ENCODE measurements around the gene KEAP1.
A peak's percentile ranks its signal among the peaks of the same experiment; 100 is the strongest.

Gene KEAP1

DNA sequence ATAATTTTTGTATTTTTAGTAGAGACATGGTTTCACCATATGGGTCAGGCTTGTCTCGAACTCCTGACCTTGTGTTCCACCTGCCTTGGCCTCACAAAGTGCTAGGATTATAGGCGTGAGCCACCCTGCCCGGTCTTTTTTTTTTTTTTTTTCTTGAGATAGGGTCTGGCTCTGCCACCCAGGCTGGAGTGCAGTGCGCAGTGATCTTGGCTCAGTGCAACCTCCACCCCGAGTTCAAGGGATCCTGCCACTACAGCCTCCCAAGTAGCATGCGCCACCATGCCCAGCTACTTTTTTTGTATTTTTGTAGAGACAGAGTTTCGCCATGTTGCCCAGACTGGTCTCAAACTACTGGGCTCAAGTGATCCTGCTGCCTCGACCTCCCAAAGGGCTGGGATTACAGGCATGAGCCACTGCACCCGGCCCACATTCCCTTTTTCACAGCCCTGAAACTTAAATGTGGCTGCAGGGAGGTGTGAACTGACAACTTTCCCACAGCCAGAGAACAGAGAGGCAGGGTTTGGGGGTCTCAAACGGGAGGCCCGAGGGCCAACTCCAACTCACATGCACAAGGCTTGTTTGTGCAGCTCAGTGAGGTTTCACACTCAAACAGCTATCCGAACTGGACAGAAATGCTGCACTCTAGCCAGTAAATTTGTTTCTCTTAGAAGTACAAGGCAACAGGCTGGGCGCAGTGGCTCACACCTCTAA is 18.5 kb upstream of the KEAP1 start:
- no peak for DNase-seq

DNA sequence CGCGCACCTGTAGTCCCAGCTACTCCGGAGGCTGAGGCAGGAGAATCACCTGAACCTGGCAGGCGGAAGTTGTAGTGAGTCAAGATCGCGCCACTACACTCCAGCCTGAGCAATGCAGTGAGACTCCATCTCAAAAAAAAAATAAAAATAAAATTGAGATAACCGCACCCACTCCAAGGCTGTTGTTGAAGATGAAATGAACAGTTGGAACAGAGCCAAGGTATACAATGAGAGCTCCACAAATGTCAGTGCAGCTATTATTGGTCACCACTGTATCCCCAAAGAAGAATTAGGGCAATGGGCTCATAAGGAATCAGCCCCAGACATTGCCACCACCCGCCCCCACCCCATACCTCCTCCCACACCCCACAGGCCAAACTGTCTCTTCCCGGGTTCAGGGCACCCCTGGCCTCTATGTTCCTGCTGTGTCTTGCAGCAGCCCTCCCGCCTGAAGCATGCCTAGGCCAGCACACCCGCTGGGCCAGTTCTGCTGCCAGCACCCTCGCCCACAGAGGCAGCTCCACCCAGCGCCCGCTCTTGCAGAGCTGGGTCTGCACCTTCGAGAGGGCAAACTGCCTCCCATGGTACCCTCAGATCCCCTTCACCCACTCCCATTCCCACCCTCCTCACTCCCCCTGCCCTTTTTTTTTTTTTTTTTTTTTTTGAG is 17.6 kb upstream of the KEAP1 start:
- no peak for DNase-seq

DNA sequence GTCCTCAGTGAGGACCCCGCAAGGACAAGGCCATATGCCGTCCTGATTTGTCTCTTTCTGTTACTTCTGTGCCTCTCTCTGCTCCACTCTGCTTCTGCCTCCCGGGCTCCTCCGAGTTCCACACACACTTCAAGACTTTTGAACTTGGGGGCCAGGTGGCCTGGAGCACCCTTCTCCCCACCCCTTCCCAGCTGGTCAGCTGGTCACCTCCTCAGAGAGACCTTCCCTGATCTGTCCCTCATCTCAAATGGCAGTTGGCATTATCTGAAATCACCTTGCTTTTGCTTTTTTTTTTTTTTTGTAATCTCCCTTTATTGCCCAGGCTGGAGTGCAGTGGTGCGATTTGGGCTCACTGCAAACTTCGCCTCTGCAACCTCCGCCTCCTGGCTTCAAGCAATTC is 16.3 kb upstream of the KEAP1 start:
- no peak for DNase-seq

DNA sequence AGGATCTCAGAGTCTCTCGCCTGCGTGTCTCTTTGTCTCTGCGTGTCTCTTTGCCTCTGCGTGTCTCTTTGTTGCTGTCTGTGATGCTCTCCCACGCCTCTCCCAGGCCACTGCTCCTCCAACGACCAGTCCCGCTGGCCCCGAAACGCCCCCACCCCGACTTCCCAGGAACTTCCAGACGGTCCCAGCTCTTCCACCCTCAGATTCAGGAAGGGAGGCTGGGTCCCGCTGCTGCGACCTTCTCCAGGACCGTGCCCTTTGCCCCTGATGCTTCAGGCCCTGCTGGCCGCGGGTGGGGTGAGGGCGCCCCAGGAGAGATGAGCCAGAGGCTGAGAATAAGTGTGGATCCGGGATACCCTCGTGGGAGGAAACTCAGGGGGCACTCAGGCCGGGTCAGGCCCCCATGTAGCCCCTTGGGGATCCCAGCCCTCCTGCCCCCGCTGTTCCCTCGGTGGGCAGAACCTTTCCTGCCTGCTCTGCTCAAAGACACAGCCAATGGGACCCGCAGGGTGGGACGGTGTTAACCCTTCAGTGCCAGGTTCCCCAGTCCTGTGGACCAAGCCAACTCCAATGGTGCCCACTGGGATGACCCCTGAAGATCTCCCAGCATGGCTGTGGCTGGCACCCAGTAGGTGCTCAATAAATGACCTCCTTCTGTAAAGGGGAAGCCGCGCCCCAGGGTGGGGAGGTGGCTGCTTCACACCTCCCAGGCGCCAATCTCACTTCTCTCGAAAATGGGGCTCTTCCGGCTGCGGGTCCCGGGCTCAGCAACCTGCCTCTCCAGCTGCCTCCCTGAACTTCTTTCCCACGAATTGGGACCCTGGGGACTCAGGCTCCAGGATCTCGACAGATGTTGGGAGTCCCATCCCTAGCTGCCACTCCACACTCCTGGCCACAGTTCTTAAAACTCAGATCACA is 15.5 kb upstream of the KEAP1 start:
- no peak for DNase-seq

DNA sequence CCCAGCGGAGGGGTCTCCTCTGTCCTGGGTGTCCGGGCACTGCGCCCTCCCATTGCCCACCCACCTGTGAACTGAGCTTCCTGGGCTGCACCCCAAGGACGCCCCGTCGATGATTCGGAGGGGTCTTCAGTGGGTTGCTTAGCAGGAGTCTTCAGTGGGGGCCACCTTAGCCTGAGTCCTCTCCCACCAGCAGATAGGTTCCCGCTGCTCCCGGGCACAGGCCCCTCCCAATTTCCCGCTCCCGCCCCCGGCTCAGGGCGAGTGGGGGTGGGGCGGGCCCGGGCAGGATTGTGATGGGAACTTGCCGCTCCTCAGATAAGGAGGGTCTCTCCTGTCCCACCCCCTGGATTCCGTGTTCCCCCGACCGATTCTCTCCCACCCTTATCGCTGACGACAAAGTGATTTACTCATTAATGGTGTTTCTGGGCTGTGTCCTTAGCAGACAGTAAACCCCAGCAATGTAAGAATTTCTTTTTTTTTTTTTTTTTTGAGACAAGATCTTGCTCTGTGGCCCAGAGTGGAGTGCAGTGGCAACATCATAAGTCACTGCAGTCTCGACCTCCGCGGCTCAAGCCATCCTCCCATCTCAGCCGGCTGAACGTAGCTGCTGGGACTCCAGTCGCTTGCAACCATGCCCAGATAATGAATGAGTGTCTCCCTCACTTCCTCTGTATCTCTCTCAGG is 14.7 kb upstream of the KEAP1 start:
- no peak for DNase-seq

DNA sequence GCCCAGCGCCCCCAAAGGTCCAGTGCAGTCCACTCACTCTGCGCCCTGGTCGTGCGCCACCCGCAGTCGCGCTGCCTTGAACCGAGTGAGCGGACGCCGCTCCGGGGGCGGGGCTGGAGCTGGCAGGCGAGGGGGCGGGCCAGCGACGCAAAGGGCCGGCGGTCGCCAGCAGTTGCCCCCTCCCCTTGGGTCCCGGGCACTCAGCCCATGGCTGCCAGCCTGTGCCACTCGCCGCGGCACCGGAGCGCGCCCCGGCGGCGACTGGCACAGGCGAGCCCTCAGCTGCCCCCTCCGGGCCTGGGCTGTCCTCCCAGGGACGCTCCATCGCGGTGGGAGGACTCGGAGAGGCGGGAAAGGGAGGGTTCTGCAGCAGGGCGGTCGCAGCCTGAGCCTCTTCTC is 14.2 kb upstream of the KEAP1 start, which contains the start of gene S1PR5:
S1PR5 (minus strand) TSS at position 87 of the 399 bp plus-strand sequence. CDS start 2,436 bp downstream, outside the sequence.
- DNase-seq: no peak

DNA sequence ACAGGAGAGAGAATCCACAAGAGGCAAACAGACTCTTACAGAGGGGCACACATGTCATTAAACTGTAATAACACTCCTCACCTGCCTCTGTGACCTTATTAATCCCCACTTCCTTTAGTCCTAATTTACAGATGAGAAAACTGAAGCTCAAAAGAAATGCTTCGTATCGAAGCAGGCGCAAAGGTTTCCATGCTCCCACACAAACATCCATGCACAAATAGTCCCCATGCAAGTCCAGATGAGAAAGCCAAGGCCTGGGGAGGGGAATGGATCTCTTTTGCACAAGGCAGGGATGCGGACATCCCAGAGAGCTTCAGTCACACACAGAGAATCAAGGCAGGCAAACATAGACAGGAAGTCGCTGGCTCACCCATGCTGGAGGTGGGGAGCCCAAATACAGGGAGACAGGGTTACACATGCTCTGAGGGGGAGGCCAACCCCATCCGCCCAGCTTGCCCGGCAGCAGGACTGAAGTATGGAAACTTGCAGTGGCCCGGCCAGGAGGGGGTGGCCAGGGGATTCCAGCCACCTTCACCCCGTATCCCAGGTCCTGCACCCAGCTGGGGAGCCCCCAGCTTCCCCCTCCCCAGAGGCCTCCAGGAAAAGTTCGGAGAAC is 13.6 kb upstream of the KEAP1 start:
- peak; percentile 27 for DNase-seq

DNA sequence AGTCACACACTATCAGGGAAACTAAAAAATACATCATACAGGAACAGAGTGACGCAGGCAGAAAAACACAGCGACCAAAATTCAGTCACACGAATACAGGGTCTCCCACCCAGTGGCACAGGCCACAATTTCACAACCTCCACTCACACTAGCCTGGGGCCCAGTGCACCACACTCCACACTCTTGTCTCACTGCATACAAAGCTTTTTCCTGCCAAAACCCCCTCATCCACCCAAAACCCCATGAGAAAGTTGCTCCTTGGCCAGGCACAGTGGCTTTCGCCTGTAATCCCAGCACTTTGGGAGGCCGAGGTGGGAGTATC is 12.9 kb upstream of the KEAP1 start:
- no peak for DNase-seq

DNA sequence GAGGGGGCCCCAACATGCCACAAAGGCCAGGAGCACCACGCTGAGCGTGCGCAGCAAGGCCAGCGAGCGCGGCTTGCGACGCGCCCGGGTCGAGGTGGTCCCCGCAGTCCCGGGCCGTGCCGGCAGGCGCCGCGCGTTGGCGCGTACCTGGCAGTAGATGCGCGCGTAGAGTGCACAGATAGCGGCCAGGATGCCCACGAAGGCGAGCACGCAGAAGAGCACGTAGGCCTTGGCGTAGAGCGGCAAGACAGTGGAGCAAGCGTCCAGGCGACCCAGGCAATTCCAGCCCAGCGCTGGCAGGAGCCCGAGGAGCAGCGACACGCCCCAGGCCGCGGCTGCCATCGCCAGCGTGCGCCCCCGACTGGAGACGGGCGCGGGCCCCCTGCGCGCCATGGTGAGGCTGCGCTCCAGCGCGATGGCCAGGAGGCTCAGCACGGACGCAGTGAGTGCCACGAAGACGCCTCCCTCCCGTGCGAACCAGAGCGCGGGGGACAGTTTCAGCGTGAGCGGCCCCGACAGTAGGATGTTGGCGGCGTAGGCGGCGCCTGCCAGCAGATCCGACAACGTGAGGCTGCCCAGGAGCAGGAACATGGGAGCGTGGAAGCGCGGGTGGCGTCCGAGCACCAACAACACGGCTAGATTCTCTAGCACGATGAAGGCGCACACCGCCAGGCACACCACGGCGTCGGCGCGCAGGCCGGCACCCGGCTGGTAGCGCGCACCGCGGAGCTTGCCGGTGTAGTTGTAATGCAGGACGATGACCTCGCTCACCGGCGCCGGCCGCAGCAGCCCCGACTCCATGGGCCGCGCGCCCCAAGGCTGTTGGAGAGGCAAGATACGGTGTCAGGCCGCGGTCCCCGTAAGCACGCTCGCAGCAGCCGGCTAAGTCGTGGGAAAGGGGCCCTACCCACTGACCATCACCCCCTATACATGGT is 11.3 kb upstream of the KEAP1 start:
- no peak for DNase-seq

DNA sequence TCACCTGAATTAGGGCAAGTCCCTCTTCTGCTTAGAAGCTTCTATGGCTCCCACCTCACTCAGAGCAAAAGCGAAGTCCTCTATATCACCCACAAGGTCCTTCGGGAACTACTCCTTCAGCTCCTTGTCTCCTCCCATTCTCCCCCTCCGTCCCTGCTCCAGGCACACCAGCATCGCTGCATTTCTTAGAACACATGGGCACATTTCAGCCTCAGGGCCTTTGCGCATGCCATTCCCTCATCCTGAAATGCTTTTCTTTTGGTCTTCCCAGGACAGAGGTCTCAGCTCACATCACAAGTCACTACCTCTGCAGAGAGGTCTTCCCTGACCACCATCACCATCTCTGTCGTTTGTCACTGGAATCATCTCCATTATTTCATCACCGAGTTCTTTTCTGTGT is 10.1 kb upstream of the KEAP1 start:
- no peak for DNase-seq

DNA sequence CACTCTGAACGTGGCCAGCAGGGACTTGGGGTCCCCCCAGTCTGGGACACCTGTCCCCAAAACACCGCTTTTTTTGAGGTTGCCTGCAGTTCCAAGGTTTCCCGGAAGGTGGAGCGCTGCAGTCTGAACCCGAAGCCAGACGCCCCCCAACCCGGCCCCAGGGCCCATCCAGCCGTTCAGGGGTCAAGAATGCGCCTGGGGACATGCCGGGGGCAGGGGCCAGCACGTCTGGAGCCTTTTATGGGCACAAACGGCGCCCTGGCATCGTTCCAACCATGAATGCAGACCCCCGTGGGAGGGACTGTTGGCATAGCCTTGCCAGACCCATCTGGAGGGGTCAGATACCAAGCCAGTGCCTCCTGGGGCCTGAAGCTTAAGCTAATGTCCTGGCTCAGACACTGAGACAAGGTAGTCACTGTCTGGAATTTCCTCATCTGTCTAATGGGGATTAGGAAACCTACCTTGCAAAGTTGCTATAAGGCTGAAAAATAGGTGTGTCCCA is 7.2 kb upstream of the KEAP1 start:
- no peak for DNase-seq

DNA sequence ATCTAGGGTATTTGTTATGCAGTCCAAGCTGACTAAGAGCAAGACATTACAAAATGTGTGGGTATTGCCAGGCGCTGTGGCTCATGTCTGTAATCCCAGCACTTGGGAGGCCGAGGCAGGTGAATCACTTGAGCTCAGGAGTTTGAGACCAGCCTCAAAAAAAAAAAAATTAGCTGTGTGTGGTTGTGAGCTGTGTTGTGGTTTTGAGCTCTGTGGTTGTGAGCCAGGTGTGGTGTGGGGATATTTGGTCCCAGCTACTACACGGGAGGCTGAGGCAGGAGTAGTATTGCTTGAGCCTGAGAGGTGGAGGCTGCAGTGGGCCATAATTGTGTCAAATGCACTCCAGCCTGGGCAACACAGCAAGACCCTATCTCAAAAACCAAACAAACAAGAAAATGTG is 5.6 kb upstream of the KEAP1 start:
- no peak for DNase-seq

DNA sequence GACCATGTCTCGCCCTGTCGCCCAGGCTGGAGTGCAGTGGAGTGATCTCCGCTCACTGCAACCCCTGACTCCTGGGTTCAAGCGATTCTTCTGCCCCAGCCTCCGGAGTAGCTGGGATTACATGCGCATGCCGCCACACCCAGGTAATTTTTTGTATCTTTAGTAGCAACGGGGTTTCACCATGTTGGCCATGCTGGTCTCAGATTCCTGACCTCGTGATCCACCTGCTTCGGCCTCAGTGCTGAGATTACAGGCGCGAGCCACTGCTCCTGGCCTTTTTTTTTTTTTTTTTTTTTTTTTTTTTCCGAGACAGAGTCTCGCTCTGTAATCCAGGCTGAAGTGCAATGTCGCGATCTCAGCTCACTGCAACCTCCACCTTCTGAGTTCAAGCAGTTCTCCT is 4.9 kb upstream of the KEAP1 start:
- DNase-seq: no peak

DNA sequence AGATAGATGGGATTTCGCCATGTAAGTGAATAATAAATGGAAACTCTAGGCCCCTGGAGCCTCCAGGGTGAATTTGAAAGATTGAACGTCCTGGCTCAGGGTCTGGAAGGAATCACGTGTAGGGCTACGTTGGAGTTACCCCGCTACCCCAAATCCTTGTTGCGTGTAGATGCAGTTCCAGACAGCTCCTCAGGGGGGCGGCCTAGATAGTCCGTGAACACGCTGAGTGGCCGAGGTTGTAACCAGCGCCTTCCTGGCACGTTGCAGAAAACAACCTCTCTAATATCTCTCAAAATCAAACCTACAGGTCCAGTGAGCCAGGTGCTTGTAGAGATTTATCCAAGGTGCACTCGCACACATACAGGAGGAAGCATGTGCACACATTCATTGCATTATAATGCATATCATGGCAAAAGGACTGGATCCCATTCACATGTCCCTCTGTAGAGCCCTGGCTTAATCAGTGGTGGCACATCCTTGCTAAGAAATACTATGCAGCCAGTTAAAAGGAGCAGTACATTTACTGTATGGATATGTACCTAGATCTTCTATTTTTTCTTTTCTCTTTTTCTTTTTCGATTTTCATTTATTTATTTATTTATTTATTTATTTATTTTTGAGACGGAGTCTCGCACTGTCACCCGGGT is 2.5 kb upstream of the KEAP1 start:
- DNase-seq: no peak

DNA sequence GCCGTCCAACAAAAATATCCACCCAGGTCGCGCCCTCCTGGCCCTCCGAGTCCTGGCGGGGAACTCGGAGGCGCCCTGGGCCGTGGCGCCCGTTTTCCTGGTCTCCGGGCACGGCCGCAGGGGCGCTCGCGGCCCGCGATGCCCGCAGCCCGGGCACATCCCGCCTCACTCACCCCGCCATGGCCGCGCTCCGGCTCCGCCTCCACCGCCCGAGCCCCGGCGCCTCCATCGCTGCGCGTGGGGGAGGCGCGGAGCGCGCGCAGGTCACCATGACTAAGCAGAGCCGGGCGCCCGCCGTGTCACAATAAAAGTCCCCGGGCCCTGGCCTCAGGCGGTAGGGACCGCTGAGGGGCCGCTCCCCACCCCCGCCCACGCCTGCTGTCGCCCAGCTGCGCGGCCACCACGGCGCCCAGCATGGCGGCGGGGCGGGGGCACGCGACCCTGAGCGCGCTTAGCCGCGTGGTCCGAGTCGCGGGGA is 593 bp downstream of the KEAP1 start:
- DNase-seq: peak; percentile 85

DNA sequence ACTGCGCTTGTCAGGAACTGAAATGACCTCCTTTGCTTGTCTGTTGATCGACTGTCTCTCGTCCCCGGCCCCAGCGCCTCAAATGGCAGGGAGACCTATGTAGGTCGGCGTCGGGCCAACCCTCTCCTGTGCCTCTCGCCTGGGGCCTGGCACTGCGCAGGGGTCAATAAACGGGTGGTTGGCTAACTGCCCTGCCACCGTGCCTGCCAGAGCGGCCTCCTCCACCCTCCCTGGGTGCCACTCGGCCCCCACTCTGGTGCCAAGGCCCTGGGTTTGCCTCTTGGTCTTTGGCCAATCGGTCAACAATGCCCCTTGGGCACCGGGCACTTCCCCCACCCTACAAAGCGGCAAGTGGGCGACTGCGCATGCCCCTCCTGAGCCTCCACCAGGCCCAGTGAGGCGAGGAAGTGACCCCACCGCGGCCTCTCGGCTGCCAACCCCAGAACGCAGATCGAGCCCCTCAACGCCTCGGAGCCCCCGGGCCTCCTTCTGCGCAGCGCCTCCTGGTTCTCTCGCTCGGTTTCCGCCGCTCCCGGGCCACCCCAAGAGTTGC is 1.1 kb downstream of the KEAP1 start:
- peak; percentile 60 for DNase-seq

DNA sequence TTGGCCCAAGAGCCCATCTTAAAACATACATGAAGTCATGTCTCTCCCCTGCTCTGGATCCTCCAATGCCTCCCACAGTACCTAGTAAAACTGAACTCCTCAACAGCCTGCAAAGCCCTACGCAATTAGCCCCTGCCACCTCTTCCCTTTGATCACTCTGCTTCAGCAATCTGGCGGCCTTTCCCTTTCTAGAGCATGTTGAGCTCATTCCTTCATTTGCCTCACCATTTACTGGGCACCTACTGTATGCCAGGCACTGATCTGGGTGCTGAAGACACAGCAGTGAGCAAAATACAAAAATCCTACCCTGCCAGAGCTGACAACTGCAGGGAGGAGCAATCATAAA is 2.9 kb downstream of the KEAP1 start:
- DNase-seq: no peak

DNA sequence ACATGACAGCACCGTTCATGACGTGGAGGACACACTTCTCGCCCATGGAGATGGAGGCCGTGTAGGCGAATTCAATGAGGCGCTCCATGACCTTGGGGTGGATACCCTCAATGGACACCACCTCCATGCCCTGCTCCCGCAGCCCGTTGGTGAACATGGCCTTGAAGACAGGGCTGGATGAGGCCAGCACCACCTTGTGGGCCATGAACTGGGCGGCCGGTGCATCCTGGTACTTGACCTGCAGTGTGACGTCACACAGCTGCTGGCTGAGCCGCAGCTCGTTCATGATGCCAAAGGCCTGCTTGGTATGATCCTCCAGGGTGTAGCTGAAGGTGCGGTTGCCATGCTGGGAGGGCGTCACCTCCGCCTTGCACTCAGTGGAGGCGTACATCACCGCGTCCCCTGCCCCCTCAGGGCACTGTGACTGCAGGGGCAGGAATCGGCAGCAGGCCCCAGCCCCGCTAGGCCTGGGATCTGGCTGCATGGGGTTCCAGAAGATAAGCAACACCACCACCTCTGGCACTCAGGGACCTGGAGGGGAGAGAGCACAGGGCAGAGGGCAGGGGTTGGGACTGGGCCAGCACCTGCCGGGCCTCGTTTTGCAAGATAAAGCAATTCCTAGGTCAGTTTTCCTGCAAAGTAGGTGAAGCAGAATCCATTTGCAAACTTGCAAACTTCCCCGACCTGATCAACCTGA is 3.5 kb downstream of the KEAP1 start:
- no peak for DNase-seq

DNA sequence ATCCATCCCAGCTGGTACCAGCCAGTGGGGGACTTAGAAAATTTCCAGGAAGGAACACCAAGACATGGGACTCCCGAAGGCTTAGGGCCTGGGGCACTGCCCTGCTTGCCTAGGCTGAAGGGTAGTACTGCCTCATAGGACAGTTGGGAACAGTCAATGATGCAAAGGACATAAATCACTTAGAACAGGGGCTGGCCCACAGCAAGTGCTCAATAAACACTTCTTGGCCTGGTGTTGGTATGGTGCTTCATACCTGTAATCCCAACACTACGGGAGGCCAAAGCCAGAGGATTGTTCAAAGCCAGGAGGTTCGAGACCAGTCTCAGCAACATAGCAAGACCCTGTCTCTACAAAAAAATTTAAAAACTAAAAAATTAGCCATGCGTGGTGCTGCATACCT is 5.8 kb downstream of the KEAP1 start:
- DNase-seq: no peak

Measured in DMS153 (cell line).